ENCODE results near the gene NEUROG3. TPM values are rescaled to one million over a fixed set of nuclear protein-coding genes. Genes with fewer than 3 reads are reported as not detected.

The NEUROG3 gene, protein sequence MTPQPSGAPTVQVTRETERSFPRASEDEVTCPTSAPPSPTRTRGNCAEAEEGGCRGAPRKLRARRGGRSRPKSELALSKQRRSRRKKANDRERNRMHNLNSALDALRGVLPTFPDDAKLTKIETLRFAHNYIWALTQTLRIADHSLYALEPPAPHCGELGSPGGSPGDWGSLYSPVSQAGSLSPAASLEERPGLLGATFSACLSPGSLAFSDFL
- under 1 TPM in 1 of 2 donors, not detected in 1; 0.27 TPM for total RNA-seq
- long read RNA-seq: 0 reads

DNA sequence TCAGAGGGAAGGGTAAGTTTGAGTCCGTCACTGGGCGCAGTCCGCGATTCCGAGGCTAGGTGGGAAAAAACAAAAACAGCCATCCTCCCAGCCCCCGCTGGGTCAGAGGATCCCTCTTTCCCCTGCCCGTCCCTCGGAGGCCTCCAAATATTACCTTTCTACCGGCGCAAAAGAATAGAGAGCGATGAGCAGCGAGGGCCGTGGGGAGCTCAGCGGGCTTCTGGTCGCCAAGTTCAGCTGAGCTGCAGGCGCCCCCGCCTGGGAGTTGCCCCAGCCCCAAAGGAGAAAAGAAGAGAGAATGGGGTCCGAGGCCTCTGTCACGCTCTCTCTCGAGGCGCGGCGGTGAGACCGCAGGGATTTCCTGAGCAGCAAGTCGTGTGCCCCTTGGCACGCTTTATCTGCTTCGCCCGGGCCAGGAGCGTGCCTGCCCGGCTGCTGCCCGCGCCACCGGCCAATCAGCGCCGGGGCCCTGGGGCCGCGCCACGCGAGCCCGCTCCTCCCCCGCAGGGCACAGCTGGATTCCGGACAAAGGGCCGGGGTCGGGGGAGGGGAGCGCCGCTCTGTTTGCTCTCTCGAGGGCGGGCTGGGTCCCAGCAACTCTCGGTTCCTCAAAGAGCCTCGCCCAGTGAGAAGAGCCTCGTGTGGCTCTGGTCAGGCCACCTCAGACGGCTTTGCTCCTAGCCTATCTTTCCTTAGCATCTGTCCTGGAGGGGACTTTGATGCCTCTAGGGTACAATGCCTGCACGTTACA, at the start of gene NEUROG3:
Gene NEUROG3 (minus strand): TSS at position 367 of the 751 bp plus-strand sequence. CDS start 379 bp downstream, outside the sequence.
- peak; percentile 35 for DNase-seq
- intact Hi-C loops (cut with DNase I): no loop called here
- ATAC-seq: peak; percentile 47 to 60

DNA sequence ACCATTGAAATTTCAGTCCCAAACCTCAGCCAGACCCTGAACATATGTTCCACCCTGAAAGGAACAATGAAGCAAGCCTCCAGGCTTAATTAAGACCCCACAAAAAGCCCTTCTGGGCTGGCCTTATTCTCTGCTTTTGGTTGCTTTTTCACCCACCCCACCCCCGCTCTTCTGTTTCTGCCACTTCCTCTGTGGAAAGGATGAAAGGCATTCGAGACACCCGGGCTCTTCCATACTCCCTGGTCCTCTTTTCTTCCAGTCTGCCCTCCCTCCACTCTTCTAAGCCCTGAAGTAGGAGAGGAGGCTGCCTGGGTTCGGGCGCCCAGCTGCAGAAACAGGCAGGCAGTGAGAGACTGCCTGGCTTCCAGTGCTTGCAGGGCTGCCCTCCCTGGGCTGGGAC, 47.4 kb upstream of the NEUROG3 start:
- ATAC-seq (no peak), DNase-seq (no peak)
- intact Hi-C loops (cut with DNase I): no loop called here

DNA sequence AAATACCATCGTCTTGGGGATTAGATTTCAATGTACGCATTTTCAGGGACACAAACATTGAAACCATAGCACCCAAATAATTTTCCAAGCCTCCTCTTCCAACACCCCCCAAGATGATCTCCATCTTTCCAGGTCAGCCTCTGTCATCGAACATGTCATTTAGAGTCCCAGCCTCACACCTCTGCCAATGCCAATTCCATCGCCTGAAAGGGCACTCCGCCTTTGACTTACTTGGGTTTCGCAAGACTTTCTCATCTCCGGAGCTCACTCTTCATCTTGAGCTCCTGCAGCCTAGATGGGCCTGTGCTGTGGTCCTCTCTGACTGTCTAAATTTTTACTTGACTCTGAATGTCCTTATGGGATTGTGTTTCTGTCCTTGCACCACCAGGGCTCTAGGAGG, 46.4 kb upstream of the NEUROG3 start:
- intact Hi-C loops (cut with DNase I): no loop called here
- ATAC-seq (no peak), DNase-seq (no peak)

DNA sequence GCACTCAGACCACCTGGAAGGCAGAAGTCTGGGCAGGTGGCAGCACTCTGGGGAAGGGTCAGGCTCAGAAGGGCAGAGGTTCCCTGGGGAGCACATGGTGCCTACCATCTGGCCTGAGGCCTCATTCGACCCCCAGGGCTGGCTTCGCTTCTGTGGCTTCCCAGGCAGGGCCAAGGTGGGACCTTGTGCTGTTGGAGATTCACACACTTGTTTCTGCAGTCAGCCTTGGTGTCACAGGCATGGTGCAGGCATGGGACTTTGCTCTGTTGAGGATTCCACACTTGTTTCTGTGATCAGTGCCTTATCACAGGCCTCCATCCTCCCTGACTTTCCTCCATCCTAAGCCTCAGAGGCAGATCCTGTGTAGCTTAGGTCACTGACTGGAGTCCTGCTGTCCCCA, 45.5 kb upstream of the NEUROG3 start:
- no peak for ATAC-seq
- intact Hi-C loops (cut with DNase I): no loop called here

DNA sequence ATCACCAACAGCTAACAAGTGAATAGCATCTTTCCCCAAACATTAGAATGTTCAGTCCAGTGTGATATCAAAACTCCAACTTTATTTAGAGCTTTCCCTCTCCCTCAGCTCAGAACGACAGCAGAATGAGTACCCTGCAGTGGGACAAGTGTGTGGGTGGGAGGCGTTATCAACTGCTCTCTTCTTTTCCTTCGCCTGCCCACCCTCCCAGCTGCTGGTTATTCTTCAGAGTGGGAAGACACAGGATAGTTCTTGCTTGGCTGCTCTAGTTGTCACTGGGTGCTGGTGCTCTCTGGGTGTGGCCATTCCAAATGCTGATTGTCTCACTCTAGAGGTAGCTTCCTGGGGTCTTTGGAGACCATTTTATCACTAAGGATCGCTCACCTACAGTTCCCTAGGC, 43.1 kb upstream of the NEUROG3 start:
- intact Hi-C loops (cut with DNase I): no loop called here
- ATAC-seq: no peak
- DNase-seq: no peak

More for the DNA sequence above, 45.5 kb upstream of the NEUROG3 start:
- no peak for DNase-seq

DNA sequence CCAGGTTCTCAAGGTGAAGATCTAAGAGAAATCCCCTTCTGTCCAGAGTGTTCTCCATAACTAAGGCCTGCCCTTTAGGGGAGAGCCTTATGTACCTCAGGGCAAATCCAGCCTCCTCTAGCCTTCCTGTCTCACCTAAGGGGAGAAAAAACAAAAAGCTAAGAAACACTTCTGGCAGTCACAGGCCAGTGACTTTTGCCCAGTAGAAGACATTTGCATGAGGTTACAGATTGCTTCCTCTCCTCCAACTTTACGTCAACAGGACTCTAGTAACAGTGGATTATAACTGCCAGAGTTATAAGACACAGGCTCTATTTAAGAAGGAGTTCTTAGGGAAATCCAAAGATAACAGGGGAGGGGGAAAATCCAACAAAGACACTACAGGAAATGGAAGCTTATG, 40.9 kb upstream of the NEUROG3 start:
- DNase-seq: no peak
- intact Hi-C loops (cut with DNase I): no loop called here
- ATAC-seq: no peak

DNA sequence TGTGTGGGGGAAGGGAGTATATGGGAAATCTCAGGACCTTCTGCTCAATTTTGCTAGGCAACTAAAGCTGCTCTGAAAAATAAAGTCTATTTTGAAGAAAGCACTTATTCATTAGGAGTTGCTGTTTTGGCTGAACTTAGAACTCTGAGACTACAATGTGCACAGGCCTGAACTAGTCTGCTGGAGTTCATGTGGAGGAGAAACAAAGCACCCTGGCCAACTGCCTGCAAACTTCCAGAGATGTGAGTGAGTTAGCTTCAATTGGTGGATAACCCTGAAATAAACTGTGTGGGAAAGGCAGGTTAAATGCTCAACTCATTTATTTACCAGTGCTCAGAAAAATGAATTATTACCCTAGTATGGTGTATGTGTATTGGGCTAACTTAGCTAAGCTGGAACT, 39.5 kb upstream of the NEUROG3 start:
- ATAC-seq (no peak), DNase-seq (no peak)
- intact Hi-C loops (cut with DNase I): no loop called here

DNA sequence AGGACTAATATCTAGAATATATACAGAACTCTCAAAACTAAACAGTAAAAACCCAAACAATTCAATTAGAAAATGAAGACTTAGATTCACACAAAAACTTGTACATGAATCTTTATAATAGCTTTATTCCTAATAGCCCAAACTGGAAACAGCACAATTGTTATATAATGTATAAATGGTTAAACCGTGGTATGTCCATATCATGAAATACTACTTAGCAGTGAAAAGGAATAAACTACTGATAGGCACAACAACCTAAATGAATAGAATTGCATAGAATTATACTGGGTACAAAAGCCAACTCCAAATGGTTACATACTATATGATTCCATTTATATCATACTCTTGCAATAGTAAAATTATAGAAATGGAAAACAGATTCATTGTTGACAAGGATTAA, 35.9 kb upstream of the NEUROG3 start:
- intact Hi-C loops (cut with DNase I): no loop called here
- no peak for DNase-seq
- no peak for ATAC-seq

DNA sequence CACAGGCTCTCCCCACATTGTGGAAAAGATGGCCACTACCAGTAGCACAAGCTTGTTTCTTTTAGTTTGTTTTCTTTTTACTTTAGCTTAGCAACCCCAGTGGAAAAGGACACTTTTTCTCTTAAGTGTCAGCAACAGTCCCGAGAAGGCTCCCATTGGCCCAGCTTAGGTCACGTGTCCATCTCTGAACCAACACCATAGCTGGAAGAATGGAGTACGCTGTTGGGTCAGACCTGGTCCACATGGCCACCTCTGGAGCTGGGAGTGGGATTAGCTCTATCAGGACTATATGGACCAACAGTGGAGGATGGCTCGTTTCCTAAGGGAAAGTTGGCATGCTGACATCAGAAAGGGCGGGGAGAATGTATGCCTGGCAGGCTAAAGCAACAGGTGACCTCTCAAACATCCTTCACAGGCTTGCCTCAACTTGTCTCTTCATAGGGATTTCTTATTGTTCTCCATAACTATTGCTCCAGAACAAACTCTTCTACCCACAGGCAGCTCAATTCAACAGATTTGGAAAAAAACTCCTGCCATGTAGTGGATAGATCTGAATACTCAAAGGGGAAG, 27.6 kb upstream of the NEUROG3 start:
- ATAC-seq (no peak), DNase-seq (no peak)
- intact Hi-C loops (cut with DNase I): no loop called here

DNA sequence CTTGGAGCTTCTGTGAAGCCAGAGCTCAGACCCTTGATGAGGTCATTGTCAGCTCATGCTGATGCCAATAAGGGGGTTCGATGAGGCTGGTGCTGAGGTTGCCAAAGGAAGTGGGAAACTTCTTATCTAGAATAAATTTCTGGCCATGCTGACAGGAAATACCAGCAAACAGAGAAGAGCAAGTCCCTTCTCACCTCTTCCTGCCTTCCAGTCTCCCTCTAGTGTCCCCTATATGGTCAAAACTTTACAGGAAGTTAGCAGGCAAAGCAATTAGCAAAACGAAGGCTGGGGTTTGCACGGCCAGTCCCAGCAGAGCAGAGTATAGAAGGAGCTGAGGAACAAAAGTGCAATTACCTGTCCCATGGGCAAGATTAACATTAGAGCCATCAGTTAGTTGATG, 15.1 kb upstream of the NEUROG3 start:
- no peak for ATAC-seq
- intact Hi-C loops (cut with DNase I): no loop called here
- no peak for DNase-seq

DNA sequence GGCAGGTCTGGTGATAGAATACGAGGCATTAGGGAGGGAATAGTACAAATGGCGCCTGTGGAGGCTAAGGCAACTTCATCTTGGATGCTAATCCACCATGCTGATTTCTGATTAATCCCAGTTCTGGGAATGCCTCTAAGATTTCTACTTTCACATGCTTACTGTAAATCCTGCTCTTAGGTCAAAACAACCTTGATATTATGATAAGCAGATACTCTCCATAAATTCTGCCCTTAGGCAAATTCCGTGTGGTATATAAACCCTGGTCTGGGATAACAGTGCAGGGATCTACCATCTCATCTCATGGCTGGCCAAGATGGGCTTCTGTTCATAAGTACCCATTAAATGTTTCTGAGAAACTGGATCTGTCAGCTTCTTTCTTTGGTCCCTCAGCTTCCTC, 11.4 kb upstream of the NEUROG3 start:
- DNase-seq (no peak), ATAC-seq (no peak)
- intact Hi-C loops (cut with DNase I): no loop called here

DNA sequence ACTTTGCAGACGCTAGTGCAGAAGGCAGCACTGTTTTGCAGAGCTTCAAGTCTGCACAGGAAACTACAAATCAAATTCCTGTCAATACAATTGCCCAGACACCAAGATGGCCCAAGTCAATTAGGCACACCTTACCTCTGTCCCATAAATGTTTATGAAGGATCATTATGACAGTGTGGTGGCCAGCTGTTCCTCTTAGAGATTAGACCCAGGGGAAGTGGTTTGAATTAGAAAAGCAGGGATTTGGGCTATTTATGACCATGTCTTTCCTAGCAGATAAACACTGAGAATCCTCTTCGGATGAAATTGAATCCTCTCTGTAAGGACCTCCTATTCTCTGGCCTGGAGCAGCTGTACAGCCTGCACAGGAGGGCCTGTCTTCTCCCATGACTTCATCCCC, 9.9 kb upstream of the NEUROG3 start:
- intact Hi-C loops (cut with DNase I): no loop called here
- no peak for DNase-seq
- no peak for ATAC-seq

DNA sequence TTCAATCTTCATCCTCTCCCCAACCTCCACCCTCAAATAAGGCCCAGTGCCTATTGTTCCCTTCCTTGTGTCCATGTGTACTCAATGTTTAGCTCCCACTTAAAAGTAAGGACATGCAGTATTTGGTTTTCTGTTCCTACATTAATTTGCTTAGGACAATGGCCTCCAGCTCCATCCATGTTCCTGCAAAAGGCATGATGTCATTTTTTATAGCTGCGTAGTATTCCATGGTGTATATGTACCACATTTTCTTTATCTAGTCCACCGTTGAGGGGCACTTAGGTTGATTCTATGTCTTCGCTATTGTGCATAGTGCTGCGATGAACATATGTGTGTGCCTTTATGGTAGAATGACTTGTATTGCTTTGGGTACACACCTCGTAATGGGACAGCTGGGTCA, 7.2 kb upstream of the NEUROG3 start:
- no peak for DNase-seq
- intact Hi-C loops (cut with DNase I): no loop called here

DNA sequence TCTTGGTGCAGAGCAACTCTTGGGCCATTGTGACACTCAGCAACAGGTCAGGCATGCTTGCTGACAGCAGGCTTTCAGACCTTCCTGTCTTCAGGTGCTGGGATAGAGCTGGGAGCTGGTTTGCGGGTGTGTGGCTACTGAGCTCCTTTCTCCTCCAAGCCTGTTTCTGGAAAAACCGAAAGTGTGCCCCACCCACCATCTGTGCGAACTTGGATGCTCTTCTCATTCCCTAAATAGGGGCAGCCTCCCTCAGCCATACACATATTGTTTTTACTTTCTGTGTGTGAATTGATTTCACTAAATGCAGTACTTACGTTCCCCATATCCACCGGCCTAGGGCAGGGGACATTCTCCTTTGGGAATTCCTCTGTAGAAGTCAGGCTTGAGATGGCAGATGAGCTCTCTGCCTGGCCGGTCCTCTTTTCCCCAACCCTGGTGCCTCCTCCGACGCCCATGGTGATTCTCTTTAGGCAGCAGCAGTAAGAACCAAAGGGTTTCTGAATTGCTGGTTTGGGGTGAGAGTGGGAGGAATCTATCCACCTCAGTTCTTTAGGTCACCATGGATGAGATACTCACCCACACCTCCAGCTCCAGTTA, 6.3 kb upstream of the NEUROG3 start:
- no peak for ATAC-seq
- no peak for DNase-seq
- intact Hi-C loops (cut with DNase I): no loop called here

More for the DNA sequence above, 7.2 kb upstream of the NEUROG3 start:
- ATAC-seq: no peak

DNA sequence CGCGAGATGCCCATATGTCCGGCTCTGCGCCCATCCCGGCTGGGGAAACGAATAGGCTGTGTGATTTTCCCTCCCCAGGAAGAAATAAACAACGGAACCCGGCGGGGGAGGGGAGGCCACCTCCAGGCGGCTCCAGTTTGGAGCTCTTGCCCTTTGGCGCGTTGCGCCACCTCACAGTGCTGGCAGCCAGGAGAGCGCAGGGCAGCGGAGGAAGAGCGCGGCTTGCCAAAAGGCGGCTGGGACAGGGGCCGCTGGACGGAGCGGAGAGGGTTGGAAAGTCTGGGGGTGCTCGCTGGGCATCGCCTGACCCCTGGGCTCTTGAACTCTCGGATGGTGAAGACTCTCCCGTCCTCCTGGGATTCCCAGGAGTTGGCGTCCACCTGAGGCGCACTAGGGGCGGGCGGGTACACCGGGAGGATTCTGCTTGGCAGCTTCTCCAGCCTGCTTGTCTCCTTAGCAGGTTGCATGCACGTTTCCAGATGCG, 5.3 kb upstream of the NEUROG3 start:
- intact Hi-C loops (cut with DNase I): no loop called here
- DNase-seq: no peak
- ATAC-seq: no peak

DNA sequence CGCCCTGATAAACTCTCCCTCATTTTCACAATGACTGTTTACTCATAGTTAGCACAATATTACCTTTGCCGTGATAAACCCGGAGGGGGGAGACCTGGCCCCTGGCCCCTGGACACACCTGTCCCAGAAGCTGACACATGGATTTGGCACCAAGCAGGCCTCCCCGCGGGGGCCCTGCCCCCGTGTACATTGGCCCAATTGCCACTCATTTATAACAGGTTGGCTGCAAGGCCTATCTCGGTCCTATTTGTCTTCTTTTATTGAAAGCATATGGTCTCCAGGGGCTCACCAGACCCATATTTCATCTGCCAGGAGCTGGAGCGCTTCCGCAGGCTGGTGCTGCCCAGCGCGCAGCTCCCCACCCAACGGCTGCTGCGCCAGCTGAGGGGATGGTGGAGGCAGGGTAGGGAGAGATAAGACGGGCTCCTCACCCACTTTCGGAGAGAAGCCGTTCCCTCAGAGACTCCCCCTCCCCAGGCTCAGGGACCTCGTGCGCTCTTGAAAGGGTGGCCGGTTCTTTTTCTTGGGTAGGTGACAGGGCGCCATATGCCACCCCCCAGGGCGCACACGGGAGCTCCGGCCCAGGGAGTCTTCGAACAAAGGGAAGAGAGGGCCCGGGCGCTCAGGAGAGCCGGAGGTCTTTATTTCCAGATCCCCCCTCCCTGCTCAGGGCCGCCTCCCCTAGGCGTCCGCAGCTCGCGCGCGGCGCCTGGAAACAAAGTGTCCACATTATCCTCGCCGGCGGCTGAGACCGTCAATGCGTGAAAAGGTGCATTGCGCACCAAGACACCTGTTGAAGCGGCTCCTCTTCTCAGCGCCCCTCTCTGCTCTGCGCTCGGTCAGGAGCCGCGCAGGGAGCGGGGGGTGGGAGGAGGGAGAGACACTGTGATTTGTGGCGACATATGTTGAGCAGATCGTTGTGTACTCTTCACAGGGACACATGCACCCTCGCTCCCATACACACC, 4.3 kb upstream of the NEUROG3 start:
- intact Hi-C loops (cut with DNase I): no loop called here
- ATAC-seq (no peak), DNase-seq (no peak)

DNA sequence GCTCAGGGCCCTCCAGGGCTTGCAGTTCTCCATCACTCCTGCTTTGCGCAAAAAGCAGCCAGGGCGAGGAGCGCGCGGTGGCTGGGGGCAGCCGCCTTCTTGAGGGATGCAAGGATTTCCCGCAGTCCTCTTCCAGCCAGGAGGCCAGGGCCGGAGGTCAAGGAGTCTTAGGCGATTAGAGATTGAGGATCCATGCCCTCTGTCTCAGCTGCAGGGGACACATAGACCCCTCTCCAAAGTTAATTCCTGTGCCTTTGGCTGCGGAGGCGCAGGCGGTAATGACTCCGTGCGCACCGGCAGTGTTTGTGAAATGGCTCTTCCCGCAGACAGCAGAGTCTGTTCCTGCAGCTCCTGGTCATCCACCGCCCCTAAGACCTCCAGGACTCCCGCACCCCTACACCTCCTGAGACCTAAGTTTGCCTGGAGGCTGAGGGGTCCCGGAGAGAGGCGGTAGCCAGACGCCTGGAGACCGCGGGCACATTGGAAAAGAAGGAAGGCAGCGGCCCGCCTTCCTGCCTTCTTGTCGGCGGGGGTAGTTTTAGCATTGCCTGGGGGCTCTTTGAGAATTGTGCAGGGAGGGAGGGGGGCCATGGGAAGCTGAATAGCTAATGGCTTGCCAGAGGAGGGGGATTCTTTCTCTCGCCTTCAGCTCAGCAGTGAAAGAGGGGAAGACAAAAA, 3.3 kb upstream of the NEUROG3 start:
- ATAC-seq (no peak), DNase-seq (no peak)
- intact Hi-C loops (cut with DNase I): no loop called here

DNA sequence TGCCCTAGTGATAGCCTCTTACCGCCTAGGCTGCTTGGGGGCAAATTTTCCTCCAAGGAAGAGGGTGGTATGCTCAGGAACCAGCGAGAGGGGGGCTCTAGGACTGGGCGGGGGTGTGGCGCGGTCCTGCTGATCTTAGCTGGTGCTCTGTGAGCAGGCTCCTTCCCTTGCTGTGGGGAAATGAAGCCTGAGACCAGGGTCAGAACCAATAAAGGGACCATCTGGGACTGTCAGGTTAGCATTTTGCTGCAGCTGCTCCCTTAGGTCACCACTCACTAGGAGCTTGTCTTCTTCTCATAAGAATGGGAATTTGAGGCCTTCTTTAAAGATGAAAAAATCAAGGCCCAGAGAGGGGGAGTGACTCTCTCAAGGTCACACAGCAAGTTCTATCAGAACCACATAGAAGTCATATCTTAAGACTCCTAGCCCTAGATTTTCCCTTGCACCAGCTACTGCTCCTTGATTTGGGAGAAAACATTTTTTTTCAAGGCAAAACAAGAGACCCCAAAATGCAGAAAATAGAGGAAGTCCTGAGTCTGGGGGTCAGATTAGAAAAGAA, 2.0 kb upstream of the NEUROG3 start:
- DNase-seq: no peak
- ATAC-seq: no peak
- intact Hi-C loops (cut with DNase I): no loop called here

Data from left cardiac atrium (tissue), 4 donors.